ENCODE results near the gene USP15.

USP15 gene

GRCh38 chr12:62247281-62248045 lies 12.7 kb upstream of the USP15 start:
- TF ChIP-seq CTCF (IDR thresholded peaks at IDR 0.05; ENCODE audit: low read depth, low read length, missing control alignments), result no peak
- no peak for DNase-seq (ENCODE audit: extremely low read depth, low read depth)
- no peak overlapping the region for H3K4me3 ChIP-seq (replicated peaks; ENCODE audit: low read depth, low read length)

- DNase-seq (ENCODE audit: extremely low read depth, low read depth), result no peak
- no peak overlapping the region for H3K4me3 ChIP-seq (replicated peaks; ENCODE audit: low read depth, low read length)
- no peak for TF ChIP-seq CTCF (IDR thresholded peaks at IDR 0.05; ENCODE audit: low read depth, low read length, missing control alignments)
Measured at GRCh38 chr12:62248873-62249272, 11.3 kb upstream of the USP15 start.

DNA sequence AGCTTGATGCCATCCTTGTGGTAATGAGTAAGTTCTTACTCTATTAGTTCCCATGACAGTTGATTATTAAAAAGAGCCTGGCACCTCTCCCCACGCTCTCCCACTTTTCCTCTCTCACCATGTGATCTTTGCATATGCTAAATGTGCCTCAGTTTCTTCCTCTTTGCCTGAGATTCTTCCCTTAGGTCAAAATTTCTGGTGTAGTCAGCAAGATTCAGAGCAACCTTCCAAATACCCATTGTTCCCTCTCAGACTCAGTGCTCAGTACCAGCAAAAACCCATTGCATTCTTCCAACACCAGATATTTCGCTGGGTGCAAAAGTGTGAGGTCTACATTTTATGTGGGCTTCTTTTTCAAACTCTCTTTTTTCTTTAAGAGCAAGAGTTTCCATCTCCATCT lies 10.8 kb upstream of the USP15 start:
- no peak for TF ChIP-seq CTCF (IDR thresholded peaks at IDR 0.05; ENCODE audit: low read depth, low read length, missing control alignments)
- DNase-seq (ENCODE audit: extremely low read depth, low read depth), result no peak
- no peak overlapping the region for H3K4me3 ChIP-seq (replicated peaks; ENCODE audit: low read depth, low read length)

- DNase-seq (ENCODE audit: extremely low read depth, low read depth), result no peak
- H3K4me3 ChIP-seq (replicated peaks; ENCODE audit: low read depth, low read length), result no peak overlapping the region
- TF ChIP-seq CTCF (IDR thresholded peaks at IDR 0.05; ENCODE audit: low read depth, low read length, missing control alignments), result no peak
Measured at GRCh38 chr12:62250671-62251608, 9.3 kb upstream of the USP15 start.

- no peak for TF ChIP-seq CTCF (IDR thresholded peaks at IDR 0.05; ENCODE audit: low read depth, low read length, missing control alignments)
- H3K4me3 ChIP-seq (replicated peaks; ENCODE audit: low read depth, low read length), result no peak overlapping the region
- DNase-seq (ENCODE audit: extremely low read depth, low read depth), result no peak
Measured at GRCh38 chr12:62251609-62251958, 8.6 kb upstream of the USP15 start.

- no peak overlapping the region for H3K4me3 ChIP-seq (replicated peaks; ENCODE audit: low read depth, low read length)
- no peak for DNase-seq (ENCODE audit: extremely low read depth, low read depth)
- no peak for TF ChIP-seq CTCF (IDR thresholded peaks at IDR 0.05; ENCODE audit: low read depth, low read length, missing control alignments)
Measured at GRCh38 chr12:62252576-62252975, 7.6 kb upstream of the USP15 start.

Measured in HFF-Myc (cell line).